NCI-H524 (cell line): ENCODE results near the gene UPK2.

Experiments
- DNase-seq, 2 experiments: peaks; one replicate each; lab custom pipeline; 2025; lab: John Stamatoyannopoulos, UW

UPK2 gene

DNA sequence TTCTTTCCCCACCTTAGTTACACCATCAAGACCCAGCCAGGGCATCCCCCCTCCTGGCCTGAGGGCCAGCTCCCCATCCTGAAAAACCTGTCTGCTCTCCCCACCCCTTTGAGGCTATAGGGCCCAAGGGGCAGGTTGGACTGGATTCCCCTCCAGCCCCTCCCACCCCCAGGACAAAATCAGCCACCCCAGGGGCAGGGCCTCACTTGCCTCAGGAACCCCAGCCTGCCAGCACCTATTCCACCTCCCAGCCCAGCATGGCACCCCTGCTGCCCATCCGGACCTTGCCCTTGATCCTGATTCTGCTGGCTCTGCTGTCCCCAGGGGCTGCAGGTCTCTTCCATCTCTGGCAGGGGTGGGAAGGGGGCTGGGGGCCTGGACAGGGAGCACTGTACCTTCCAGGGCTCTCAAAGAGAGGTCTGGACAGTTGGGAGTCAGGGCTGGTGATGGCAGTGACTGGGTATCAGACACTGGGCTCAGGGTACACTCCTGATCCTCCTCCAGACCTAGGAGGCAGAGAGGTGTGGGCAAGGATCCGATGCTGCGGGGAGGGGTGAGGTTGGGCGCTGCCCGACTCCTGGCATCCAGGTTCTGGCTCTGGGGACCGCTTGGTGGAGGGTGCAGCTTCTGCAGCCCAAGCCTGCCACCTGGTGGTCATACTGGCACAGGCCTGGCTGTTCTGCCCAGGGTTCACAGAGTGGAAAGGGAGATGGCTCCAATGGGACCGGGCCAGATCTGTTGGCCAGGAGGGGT lies at the start of gene UPK2:
TSS of gene UPK2 (plus strand) at position 205 of the 753 bp plus-strand sequence. CDS start at position 258, 53 bp downstream.
- peak; percentile 33 to 77 for DNase-seq

DNA sequence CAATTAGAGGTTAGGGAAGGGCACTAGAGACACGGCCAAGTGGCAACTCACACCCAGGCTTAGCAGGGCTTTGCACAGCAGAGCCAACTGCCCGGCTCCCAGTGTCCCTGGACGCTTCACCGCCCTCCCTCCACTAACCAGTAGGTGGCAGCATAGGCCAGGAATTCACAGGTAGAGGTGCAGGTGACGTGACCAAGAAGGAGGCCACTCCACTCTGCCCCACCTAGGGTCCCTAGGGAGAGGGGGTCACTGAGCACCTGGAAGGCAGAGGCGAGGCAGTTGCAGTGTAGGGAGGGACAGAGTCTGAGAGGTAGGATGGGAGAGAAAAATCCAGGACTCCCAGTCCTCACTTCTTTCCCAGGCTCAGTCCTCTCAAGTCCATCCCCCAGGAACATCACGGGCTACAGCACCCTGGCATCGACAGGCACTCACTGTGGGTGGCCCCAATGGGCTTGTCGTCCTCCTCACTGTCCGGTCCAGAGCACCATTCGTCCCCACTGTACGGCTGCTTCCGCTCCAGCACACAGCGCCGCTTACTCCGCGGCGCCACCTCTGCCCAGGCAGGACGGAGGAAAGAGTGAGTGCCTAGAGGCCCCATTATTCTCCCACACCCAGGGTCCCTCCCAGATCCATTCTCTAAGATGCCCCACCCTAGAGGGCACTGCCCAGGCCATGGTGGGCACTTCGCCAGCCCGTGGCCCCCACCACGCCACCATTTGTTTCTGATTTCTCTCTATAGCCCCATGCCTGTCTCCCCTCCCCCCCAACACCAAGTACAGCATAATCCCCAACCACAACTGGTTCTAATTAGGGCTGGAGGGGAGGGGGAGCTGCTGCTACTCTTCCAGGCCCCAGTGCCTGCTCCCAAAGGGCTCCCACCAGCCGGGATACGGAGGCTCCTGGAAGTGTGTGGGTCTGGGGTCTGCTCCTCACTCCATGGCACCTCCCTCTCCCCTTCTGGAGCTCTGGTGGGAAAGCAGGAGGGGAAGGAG lies 48.8 kb upstream of the UPK2 start:
- peak; percentile 73 to 79 for DNase-seq

DNA sequence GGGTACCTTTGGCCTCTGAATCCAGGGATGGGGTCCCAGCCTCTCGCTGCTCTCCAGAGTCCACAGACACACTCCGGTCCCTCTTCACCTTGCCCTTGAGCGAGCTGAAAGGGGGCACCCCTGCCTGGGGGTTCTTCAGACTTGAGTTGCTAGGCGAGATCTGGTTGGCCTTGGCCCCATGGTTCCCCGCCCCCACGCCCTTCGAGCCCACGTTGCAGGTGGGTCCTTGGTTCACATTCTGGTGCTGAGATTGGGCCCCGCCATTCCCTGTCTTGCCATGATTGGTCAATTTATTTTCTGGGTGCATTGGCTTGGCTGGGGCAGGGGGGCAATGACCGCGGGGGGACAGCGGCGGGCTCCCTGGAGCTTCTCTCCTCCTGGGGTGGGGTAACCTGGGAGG lies 47.8 kb upstream of the UPK2 start:
- no peak for DNase-seq

DNA sequence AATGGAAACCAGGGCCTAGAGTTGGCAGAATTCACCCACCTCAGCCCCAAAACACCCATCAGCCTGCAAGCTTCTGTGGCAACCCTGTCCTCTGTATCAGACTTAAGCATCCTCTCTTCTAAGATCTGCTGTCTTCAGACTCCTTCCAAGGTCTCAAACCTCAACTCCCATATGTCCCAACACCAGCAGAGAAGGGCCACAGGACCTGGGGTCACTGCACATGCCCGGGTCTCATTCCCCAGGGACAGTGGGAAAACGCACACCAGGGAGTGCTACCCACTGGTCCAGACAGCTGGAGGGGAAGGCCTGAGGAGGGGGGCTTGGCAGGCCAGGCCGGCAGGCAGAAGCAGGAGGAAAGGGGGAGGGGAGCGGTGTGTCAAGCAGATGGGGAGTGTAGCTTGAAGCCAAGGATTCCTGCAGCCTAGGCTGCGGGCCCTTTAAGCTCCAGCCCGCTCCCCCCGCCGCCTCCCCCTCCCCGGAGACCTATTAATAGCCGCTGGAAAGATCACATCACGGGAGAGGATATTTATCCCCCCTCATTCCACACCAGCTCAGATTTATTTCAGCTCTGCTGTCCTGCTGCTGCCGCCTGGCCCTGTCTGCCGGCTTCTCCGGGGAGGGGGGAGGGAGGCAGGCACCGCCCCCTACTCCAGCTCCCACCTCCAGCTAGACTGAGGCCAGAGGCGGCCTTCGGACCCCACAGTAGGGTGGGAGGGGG lies 47.0 kb upstream of the UPK2 start:
- DNase-seq: peak; percentile 94 to 97

DNA sequence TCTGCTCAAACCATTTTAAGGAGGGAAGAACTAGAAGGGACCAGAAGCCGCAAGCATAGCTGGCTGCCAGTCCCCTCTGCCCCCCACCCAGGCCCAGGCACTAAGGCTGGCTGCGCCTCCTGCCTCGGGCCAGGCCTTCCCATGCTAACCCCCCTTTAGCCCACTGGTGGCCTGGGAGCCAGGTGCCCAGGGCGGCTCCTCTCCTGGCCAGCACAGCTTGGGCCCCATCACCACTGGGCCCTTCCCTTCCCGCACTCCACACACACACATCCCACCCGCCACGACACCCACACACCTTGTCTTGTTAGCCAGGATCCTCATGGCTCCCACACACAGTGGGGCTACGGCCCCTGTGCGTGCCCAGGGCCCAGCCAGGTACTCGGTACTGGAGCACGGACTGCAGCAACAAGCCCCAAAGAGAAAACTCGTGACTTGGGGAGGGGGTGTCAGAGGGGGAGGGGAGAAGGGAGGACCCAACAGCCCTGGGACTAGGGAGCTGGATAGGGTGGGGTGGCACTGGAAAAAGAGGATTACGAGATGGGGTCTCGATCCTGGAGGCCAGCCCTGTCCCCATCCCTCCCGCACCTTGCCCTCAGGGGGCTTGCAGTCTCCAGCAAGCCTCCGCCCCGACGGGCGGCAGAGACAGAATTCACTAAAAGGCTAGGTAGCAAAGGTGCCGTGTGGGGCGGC lies 46.3 kb upstream of the UPK2 start:
- no peak for DNase-seq

DNA sequence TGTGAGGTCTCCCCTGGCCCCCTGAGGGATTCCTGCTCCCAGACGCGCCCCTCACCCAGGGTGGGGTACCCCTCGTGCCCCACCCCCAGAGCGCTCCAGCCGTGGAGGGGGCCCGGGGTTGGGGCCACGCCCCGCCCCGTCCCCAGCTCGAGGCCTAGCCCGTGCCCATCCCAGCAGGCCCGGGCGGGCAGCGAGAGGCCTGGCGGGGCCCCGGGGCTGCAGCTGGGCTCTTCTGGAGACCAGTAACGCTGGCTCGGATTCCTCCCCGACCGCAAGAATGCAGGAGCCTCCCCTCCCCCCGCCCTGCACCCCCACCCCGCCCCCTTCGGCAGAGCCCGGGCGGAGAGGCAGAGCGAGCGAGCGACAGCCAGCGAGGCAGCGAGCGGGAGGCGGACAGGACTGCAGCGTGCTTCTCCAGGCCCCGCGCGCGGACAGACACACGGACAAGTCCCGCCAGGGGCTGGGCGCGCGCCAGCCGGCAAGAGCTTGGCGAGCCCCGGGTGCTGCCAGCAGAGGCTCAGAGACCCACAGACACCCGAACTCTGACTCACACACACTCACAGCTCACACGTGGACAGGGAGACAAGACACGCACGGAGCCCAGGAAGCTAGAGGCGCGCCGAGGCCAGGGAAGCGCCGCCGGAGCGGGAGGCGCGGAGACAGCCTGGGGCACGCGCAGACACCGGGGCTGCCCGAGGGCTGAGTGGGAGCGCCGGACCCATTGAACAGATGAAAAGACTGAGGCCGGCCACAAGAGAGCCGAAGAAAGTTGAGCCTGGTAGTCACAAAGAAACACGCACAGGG lies 45.6 kb upstream of the UPK2 start:
- DNase-seq: no peak

DNA sequence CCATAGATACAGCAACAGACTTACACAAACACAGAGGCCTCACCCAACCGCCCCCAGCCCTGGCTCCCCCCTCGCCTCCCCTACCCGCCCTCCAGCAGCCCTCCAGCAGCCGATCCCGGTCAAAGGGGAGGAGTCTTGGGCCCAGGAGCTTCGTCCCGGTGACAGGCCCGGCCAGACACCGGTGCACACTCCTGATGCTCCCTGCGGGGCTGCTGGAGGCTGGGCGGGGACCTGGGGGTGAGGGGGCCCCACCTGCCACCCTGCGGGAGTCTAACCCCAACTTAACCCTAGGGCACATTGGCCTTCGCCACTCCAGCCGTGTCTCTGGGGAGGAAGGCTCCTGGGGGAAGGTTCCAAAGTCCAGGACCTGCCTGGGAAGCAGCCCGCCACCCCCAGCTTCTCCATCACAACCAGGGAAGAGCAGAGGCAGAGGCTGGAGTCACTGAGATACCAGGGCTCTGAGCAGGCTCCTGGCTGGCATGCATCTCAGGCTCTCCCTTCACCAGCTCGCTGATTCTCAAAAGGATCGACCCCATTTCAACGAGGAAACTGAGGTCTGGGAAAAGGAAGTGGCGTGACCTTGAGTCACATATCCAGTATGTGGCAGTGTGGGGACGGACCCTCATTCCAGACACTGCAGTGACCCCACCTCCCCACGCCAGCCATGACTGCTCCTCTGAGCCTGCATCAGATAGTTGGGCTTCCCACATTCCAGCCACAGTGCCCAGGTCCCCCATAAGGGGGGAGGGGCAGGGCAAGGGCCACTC lies 44.8 kb upstream of the UPK2 start:
- no peak for DNase-seq

DNA sequence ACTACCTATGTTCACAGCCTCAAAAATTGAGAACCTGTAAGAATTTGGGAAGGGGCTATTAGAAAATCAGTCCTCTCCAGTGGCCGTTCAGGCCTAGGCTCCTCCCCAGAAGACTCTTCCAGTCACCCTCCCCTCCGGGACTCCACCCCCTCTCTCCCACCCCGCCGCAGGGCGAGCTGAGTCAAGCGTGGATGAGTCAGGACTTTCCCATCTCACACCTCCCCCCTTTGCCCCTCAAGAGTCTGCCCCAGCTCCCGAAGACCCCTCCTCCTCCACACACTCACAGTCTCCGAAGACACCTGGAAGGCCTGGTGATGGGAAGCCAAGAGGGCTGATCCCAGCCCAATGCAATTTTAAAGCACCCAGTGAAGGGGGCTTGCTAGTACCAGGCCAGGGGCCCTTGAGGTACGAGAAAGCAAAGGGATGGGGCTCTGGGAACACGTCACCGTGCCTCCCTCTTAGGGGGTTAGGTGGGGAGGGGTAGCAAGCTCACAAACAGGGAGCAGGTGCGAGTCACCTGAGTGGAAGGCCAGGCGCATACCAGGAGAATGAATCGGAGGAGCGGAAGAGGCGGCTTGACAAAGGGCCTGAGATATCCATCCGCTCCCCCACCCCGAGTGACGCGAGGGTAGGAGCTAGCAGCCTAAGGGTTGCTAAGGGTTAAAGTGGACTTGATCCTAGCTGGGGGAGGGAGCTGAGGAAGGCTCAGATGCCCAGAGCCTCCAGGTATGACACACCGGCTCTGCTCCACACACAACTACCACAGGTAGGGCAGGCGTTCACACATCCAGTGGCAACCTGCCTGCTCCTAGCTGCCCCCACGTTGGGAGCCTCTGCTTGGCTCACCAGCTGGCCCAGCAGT lies 44.0 kb upstream of the UPK2 start:
- no peak for DNase-seq

DNA sequence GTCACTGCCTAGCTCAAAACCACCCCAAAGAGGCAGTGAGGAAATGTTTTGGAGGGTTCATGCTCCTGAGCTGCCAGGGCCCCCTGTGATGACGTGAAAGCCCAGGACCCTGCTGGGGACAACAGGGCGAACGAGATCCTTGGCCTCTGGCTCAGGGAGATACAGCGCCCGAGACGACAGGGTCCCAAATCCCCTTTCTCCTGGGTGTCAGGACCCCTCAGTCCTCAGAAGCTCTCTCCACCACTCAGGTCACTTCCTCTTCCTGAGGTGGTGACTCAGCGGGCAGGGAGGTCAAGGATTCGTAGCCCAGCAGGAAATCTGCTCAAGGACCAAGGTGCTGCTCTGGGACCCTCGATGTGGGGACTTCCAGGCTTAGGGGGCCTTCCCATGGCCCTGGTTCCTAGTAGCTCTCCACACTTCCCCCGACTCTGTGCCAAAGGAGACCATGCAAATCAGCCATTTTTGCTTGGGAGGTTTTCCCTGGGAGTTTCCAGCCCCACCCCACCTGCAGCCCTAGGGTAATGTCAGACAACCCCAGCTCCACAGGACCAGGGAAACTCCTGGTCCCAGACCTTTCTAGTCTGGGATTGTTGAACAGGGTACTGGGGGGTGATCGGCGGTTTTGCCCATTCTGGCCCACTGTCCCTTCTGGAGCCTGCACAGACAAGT lies 43.2 kb upstream of the UPK2 start:
- DNase-seq: no peak

DNA sequence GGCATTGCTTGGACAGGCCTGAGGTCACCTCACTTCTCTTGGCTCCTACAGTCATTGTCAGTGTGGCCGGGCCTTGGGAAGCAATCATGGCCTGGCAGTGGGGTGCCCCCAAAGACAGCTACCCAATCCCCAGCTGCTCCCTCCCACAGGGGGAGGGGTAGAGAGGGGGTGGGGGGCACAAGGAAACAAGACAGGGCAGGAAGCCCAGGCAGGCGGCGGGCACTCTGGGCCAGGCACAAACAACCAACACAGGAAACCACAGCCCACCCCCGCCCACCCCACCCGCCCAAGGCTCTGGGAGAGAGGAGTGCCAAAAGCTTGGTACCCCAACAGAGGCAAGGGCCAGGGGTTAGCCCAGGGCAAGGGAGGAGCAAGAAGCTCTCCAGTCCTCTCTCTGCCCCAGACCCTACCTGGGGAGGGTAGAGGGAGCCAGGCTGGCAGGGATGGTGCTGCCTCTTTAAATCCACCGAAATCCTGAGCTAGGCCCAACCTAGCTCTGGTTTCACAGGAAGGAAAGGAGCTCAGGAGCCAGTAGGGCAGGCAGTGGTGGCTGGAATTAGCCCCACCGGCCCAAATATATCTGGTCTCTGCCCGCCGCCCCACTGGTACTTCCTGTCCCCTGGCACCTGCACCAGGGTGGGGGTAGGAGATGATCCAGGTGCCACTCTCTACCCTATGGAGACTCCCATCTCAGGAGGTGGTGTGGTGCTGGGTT lies 42.5 kb upstream of the UPK2 start:
- no peak for DNase-seq

DNA sequence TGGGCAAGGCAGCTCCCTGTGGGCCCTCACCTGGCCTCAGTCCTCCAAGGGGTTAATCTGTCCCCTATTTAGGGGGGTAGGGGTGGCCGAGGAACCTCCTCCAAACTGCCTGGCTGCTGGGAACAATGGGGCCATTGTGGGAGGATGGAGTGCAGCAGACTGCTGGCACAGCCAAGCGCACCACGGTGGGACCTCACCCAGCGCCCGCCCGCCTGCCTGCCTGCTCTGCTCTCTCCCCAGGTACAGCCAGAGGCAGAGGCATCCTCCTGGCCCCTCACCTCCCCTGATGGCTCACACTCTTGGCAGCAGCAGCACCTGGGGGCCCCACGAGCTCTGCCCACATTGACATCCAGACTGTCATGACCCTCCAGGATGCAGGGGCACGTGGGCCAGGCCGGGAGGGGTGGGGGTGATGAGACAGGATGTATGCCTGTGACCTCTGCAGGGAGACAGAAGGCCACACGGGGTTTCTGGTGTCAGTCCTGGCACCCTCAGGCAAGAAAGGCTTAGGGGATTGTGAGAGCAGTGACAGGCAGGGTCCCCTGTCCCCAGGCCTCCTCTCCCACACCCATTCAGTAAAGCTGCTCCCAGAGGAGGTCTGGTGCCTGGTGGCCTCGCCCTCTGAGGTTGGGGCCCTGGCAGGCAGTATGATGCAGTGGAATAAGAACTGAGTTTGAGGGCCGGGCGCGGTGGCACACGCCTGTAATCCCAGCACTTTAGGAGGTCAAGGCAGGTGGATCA lies 41.8 kb upstream of the UPK2 start:
- no peak for DNase-seq

DNA sequence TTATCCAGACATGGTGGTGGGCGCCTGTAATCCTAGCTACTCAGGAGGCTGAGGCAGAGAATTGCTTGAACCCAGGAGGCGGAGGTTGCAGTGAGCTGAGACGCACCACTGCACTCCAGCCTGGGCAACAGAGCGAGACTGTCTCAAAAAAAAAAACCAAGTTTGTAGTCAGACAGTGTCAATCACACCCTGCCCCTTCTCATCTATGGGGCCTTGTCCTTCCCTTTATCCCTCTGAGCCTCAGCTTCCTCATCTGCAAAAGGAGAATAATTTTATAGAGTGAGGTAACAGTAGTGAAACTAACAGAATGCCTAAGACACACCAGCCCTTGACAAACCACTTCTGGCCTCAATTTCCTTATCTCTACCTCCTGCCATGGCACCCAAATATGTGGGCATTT lies 41.1 kb upstream of the UPK2 start:
- DNase-seq: no peak

DNA sequence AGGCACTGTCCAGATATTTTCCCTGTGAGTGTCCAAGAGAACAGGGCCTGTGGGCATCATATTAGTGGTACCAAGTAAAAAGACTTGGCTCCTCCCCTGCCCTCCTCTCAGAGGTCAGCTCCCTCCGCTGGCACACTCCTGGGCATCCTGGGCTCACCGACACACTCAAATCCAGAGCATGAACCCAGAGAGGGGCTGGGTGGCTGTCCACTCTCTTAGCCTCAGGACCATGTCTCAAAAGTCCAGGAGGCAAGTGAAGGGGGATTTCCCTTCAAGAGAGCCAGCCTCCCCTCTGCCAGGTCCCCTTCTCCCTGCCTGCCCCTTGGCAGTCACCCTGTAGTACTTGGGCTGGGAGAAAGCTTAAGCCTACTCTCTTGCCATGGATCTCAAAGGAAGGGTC lies 40.7 kb upstream of the UPK2 start:
- no peak for DNase-seq

DNA sequence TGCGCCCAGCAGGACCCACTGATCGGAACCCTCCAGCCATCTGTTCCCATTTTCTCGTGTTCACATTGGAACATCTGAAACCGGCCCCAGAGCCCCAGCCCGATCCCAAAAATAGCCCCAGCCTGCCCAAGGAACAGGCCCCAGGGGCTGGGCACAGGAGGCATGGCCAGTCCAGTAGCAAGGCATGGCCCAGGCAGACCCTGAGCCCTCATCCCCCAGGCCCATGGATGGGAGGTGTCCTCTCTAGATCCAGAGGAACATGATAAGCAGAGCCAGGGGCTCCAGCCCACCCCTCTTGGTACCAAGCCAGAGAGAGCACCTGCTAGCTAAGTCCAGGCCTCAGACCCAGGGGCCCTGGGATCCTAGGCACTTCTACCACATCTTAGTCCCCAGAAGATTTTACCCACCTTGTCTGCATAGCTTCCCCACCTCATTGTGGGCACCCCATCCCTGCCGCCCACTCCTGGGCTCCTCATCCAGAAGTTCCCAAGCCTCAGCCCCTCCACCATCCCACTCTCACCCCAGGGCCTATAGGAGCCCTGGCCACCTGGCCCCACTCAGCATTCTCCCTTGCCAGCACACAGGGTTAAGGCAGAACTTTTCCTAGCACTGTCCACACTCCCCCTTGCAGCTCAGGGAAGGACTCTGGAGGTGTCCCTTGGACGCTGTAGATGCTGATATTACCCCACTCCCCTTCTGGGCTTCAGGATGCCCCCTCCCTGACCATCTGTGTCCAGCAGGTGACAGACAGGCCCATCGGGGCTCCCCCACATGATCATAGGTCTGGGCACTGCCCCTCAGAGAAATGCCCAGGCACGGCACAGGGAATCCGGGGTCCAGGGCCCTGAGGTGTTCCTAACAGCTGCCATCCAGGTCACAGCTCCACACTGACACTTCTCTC lies 39.9 kb upstream of the UPK2 start:
- peak in 1 of 2 experiments; percentile 14 for DNase-seq

DNA sequence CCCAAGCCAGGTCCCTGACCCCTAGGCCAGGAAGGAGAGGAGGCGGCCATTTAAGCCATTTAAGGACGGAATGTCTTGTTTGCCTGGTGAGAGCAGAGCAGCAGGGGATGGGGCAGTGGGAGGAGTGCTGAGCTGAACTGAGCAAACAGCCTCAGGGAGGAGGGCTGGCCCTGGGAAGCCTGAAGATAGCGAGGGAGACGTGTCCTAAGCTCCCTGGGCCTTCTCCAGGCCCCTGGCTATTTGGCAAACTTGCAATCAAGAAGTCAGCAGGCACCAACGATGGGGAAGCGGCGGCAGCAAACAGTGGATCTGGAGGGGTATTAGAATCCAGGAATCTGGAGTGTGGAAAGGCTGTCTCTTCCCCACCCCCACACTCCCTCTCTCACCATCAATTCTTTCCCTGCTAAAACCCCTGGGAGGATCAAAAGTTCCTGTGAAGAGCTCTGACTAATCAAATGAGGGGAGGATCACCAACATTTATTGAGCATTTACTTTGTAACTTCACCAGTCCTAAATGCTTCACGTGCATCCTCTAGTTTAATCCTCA lies 39.2 kb upstream of the UPK2 start:
- no peak for DNase-seq
